GM23338 (cell line): ENCODE data around the gene NID2. TPM values are rescaled to one million over a fixed set of nuclear protein-coding genes. Genes with fewer than 3 reads are reported as not detected.

ENCODE experiments used
- CREB1 ChIP-seq: fragments of 250-450 bp; sonication (Bioruptor Pico); IDR thresholded peaks from 2 replicates; pipeline ENCODE4 v1.5.0; 2020; ENCODE audit warnings: low read depth, mild to moderate bottlenecking, moderate library complexity
- EZH2phosphoT487 ChIP-seq: fragments of 200-600 bp; sonication (generic); IDR thresholded peaks from one replicate; pipeline ENCODE4 v1.8.1; 2018; ENCODE audit warnings: antibody characterized with exemption; ENCODE audit not compliant: unreplicated experiment
- JUNB ChIP-seq: IDR thresholded peaks from one replicate; pipeline ENCODE4 v1.6.1; 2016; ENCODE audit warnings: antibody characterized with exemption; ENCODE audit not compliant: unreplicated experiment
- NANOG ChIP-seq: IDR thresholded peaks from 2 replicates; pipeline ENCODE4 v1.6.1; 2016; ENCODE audit warnings: antibody characterized with exemption, borderline replicate concordance
- POLR2AphosphoS5 ChIP-seq: IDR thresholded peaks from 2 replicates; pipeline ENCODE4 v1.6.1; 2016; ENCODE audit warnings: antibody characterized with exemption, low read depth
- STAT1 ChIP-seq: IDR thresholded peaks from one replicate; pipeline ENCODE4 v1.6.1; 2016; ENCODE audit warnings: antibody characterized with exemption; ENCODE audit not compliant: unreplicated experiment
- ZNF331 ChIP-seq: fragments of 250-450 bp; sonication (Bioruptor Pico); IDR thresholded peaks from 2 replicates; pipeline ENCODE4 v1.5.0; 2020; ENCODE audit warnings: low read depth, mild to moderate bottlenecking, moderate library complexity
- polyA plus RNA-seq: library from polyadenylated mRNA; unstranded; fragments of >200 nt; fragmentation: Nextera tagmentation; extraction: Ambion mirVana; gene quantifications from 2 replicates; pipeline ENCODE4 v1.2.1, GENCODE V29; 2016
- total RNA-seq: library from RNA; depleted of rRNA; stranded (reverse); fragments of >200 nt; shearing (Covaris generic); gene quantifications from 2 replicates; pipeline ENCODE4 v1.2.3, GENCODE V29; 2014
- TF ChIP-seq, protein P1 (sequence below): fragments of 250-450 bp; sonication (Bioruptor Pico); IDR thresholded peaks from 2 replicates; pipeline ENCODE4 v1.5.0; 2020; ENCODE audit warnings: mild to moderate bottlenecking, moderate library complexity
- TF ChIP-seq, protein P2 (sequence below), 2 experiments: fragments of 200-600 bp in 1 of 2; sonication (generic) in 1 of 2; conservative IDR thresholded peaks; 2 replicates each; pipeline versions ENCODE4 v1.5.1 to v1.6.1; 2016 to 2017; ENCODE audit warnings: antibody characterized with exemption in 2 of 2, low read depth in 2 of 2, mild to moderate bottlenecking in 2 of 2, moderate library complexity in 1 of 2
- TF ChIP-seq, protein P3 (sequence below): IDR thresholded peaks from 2 replicates; pipeline ENCODE4 v1.6.1; 2016; ENCODE audit warnings: antibody characterized with exemption

Gene NID2
- total and polyA plus RNA-seq, 2 experiments from 2014 or later: 4.3 to 10.4 TPM

DNA sequence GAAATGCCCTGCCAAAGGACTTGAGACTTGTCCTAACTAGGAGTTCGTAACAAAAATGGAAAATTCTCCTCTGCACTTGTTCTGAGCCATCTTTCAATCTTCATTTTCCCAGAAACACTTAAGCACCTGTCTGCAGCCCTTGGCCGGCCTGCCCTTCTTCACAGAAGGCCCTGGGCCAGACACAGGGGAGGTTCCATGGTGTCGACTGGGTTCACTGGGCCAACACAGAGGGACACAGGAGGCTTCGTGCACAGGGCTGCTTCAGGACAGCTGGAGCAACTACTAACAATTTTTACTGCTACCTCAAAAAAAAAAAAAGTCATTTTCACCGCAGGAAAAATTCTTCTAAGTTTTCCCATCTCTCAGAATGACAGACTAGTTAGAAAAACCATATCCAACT lies 19.6 kb downstream of the NID2 start (continued):
- TF ChIP-seq, protein P1, sequence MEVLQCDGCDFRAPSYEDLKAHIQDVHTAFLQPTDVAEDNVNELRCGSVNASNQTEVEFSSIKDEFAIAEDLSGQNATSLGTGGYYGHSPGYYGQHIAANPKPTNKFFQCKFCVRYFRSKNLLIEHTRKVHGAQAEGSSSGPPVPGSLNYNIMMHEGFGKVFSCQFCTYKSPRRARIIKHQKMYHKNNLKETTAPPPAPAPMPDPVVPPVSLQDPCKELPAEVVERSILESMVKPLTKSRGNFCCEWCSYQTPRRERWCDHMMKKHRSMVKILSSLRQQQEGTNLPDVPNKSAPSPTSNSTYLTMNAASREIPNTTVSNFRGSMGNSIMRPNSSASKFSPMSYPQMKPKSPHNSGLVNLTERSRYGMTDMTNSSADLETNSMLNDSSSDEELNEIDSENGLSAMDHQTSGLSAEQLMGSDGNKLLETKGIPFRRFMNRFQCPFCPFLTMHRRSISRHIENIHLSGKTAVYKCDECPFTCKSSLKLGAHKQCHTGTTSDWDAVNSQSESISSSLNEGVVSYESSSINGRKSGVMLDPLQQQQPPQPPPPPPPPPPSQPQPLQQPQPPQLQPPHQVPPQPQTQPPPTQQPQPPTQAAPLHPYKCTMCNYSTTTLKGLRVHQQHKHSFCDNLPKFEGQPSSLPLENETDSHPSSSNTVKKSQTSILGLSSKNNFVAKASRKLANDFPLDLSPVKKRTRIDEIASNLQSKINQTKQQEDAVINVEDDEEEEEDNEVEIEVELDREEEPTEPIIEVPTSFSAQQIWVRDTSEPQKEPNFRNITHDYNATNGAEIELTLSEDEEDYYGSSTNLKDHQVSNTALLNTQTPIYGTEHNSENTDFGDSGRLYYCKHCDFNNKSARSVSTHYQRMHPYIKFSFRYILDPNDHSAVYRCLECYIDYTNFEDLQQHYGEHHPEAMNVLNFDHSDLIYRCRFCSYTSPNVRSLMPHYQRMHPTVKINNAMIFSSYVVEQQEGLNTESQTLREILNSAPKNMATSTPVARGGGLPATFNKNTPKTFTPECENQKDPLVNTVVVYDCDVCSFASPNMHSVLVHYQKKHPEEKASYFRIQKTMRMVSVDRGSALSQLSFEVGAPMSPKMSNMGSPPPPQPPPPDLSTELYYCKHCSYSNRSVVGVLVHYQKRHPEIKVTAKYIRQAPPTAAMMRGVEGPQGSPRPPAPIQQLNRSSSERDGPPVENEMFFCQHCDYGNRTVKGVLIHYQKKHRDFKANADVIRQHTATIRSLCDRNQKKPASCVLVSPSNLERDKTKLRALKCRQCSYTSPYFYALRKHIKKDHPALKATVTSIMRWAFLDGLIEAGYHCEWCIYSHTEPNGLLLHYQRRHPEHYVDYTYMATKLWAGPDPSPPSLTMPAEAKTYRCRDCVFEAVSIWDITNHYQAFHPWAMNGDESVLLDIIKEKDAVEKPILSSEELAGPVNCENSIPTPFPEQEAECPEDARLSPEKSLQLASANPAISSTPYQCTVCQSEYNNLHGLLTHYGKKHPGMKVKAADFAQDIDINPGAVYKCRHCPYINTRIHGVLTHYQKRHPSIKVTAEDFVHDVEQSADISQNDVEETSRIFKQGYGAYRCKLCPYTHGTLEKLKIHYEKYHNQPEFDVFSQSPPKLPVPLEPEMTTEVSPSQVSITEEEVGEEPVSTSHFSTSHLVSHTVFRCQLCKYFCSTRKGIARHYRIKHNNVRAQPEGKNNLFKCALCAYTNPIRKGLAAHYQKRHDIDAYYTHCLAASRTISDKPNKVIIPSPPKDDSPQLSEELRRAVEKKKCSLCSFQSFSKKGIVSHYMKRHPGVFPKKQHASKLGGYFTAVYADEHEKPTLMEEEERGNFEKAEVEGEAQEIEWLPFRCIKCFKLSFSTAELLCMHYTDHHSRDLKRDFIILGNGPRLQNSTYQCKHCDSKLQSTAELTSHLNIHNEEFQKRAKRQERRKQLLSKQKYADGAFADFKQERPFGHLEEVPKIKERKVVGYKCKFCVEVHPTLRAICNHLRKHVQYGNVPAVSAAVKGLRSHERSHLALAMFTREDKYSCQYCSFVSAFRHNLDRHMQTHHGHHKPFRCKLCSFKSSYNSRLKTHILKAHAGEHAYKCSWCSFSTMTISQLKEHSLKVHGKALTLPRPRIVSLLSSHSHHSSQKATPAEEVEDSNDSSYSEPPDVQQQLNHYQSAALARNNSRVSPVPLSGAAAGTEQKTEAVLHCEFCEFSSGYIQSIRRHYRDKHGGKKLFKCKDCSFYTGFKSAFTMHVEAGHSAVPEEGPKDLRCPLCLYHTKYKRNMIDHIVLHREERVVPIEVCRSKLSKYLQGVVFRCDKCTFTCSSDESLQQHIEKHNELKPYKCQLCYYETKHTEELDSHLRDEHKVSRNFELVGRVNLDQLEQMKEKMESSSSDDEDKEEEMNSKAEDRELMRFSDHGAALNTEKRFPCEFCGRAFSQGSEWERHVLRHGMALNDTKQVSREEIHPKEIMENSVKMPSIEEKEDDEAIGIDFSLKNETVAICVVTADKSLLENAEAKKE (CRISPR knock-in tag): no peak
- TF ChIP-seq EZH2phosphoT487 (no peak), ZNF331 (CRISPR knock-in tag) (no peak), STAT1 (no peak), JUNB (no peak), CREB1 (CRISPR knock-in tag) (no peak), POLR2AphosphoS5 (no peak), NANOG (no peak)
- TF ChIP-seq, protein P2, sequence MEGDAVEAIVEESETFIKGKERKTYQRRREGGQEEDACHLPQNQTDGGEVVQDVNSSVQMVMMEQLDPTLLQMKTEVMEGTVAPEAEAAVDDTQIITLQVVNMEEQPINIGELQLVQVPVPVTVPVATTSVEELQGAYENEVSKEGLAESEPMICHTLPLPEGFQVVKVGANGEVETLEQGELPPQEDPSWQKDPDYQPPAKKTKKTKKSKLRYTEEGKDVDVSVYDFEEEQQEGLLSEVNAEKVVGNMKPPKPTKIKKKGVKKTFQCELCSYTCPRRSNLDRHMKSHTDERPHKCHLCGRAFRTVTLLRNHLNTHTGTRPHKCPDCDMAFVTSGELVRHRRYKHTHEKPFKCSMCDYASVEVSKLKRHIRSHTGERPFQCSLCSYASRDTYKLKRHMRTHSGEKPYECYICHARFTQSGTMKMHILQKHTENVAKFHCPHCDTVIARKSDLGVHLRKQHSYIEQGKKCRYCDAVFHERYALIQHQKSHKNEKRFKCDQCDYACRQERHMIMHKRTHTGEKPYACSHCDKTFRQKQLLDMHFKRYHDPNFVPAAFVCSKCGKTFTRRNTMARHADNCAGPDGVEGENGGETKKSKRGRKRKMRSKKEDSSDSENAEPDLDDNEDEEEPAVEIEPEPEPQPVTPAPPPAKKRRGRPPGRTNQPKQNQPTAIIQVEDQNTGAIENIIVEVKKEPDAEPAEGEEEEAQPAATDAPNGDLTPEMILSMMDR (conservative IDR thresholded peaks at IDR 0.05; ENCODE audit: low read depth in 2 of 2): no peak
- TF ChIP-seq, protein P3, sequence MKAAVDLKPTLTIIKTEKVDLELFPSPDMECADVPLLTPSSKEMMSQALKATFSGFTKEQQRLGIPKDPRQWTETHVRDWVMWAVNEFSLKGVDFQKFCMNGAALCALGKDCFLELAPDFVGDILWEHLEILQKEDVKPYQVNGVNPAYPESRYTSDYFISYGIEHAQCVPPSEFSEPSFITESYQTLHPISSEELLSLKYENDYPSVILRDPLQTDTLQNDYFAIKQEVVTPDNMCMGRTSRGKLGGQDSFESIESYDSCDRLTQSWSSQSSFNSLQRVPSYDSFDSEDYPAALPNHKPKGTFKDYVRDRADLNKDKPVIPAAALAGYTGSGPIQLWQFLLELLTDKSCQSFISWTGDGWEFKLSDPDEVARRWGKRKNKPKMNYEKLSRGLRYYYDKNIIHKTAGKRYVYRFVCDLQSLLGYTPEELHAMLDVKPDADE: no peak
